ENCODE data around the gene CDH4. TPM values are rescaled to one million over a fixed set of nuclear protein-coding genes. Genes with fewer than 3 reads are reported as not detected.

Gene CDH4
- total and polyA plus RNA-seq, 2 of the 13 experiments (the other 11 are each of a cell fraction or from before 2014, with no cell fraction given): not detected

DNA sequence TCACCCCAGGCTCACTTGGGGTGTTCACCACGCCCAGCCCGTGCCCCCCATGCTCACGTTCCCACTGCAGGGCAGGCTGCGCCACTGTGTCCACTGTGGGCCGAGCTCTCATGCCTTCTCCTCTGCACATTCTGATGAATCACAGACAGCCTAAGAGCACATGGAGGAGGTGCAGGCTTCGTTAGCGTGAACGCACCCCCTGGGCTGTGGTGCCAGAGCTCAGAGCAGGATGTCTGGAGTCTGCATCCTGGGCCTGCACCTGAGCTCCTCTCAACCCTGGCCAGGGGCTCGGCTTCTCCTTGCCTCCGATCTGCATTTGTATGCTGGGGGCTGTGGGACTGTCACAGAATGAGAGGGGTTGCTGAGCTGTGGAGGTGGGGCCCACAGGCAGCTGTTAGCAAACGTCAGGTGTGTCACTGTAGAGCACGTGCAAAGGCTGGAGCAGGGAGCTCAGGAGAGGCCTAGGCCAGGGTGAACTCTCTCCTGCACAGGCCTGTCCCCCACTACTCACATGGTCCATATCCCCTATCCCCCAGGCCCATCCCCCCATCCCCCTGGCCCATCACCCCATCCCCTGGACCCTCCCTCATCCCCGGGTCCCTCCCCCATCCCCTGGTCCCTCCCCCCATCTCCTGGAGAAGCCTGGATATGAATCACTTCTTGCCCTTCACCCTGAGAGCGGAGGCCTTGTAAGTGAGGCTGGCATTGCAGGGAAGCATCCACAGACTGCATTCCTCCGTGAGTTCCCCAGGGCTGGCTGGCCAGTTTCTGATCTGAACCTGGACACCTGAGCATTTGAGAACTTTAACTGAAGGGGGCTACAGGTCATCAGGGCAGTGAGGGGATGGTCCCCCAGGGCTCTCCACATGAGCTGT is 504.1 kb downstream of the CDH4 start:
- intact Hi-C loops (cut with micrococcal nuclease; ENCODE audit: unreplicated experiment): no loop called here
- no TSS peak for BruUV-seq (replicated peaks)
- Histone ChIP-seq H3K4me1 (ENCODE audit: insufficient read depth, low read length) (no peaks in the 10 kb centered on the region), H3K36me3 (replicated peaks in 1 of 2; ENCODE audit: control insufficient read depth in 1 of 2, insufficient read depth in 2 of 2, low read length in 2 of 2) (no peaks in the 10 kb centered on the region), H3K79me2 (ENCODE audit: insufficient read depth, low read length) (no peaks in the 10 kb centered on the region), H2AFZ (ENCODE audit: low read length) (no peak overlapping the region), H3K9ac (ENCODE audit: insufficient read depth, low read depth, low read length) (no peak overlapping the region), H3K27me3 (ENCODE audit: control insufficient read depth in 1 of 2, insufficient read depth in 2 of 2, low read length in 2 of 2) (peaks cover 16 to 70% of the 10 kb centered on the region in 2 experiments), H3K27ac (ENCODE audit: extremely low read length, insufficient read depth, low read length) (no peak overlapping the region), H3K4me2 (ENCODE audit: low read depth, low read length) (no peak overlapping the region), H3K4me3 (replicated peaks in 1 of 3; ENCODE audit: insufficient read depth in 1 of 3, low read depth in 2 of 3, low read length in 3 of 3) (no peak overlapping the region), H3K9me3 (ENCODE audit: low read length) (peaks cover 6% of the 10 kb centered on the region; the same call in 1 of the 2 replicates), H4K20me1 (ENCODE audit: insufficient read depth, low read length) (no peaks in the 10 kb centered on the region)
- CTCF ChIA-PET (ENCODE audit: low intra/inter-chr PET ratio, low total read pairs): no interaction called here
- POLR2A ChIA-PET: no interaction called here
- DNase-seq (ENCODE audit: low spot score) (no peak), ATAC-seq (no peak; the same call in 2 of the 3 replicates), FAIRE-seq (no peak)
- WGBS (ENCODE audit: low lambda C conversion rate): 19% methylated on average over 13 of the region's 15 CpGs
- in situ Hi-C loops (cut with HindIII; ENCODE audit: extremely low pct_ligation_motif_present, low pct_unique_long_range_greater_than_20kb): no loop called here
- TF ChIP-seq ARNT2 (CRISPR knock-in tag; IDR thresholded peaks at IDR 0.05; ENCODE audit: low read depth) (no peak), ZNF558 (CRISPR knock-in tag; IDR thresholded peaks at IDR 0.05; ENCODE audit: borderline replicate concordance) (no peak), HOXA3 (CRISPR knock-in tag; IDR thresholded peaks at IDR 0.05) (no peak)
- TF ChIP-seq, protein P1, sequence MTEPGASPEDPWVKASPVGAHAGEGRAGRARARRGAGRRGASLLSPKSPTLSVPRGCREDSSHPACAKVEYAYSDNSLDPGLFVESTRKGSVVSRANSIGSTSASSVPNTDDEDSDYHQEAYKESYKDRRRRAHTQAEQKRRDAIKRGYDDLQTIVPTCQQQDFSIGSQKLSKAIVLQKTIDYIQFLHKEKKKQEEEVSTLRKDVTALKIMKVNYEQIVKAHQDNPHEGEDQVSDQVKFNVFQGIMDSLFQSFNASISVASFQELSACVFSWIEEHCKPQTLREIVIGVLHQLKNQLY (CRISPR knock-in tag; IDR thresholded peaks at IDR 0.05): no peak

DNA sequence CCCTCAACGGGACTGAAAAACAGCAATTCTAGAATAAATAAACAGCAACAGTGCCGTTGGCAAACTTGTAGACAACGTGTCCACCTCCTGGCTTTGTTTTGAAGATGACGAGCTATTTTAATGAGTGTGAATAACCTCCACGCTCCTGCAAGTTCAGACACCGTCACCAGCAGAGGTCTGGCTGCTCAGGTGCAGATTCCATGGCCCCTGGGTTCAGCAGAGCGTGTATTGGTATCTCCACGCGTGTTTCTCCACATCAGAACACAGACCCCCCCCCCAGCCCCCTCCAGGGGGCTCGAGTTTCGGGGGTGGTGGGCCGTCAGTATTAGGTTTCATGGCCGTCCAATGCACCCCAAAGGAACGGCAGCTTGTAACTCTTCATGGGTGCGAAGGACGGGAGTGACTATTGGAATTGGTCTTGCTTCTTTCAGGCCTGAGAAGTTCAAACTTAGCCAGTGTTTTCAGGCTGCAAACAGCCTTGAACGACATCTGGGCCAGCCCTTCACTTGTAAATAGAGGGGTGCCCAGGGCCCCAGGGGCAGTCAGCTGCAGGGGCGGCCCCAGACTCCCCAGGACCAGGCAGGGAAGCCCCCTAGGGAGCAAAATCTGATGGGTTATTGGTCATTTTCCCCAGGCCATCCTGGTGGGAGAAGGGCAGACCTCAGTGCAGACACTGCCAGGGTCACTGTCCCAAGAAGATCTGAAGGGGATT is 505.1 kb downstream of the CDH4 start:
- H3K9ac ChIP-seq (ENCODE audit: insufficient read depth, low read depth, low read length): no peak overlapping the region
- H3K9me3 ChIP-seq (ENCODE audit: low read length): no peaks in the 10 kb centered on the region
- H3K36me3 ChIP-seq (replicated peaks in 1 of 2; ENCODE audit: control insufficient read depth in 1 of 2, insufficient read depth in 2 of 2, low read length in 2 of 2): no peaks in the 10 kb centered on the region
- H2AFZ ChIP-seq (ENCODE audit: low read length): no peak overlapping the region
- in situ Hi-C loops (cut with HindIII; ENCODE audit: extremely low pct_ligation_motif_present, low pct_unique_long_range_greater_than_20kb) (no loop called here), intact Hi-C loops (cut with micrococcal nuclease; ENCODE audit: unreplicated experiment) (no loop called here)
- H3K4me3 ChIP-seq (replicated peaks in 1 of 3; ENCODE audit: insufficient read depth in 1 of 3, low read depth in 2 of 3, low read length in 3 of 3): no peak overlapping the region
- no peaks in the 10 kb centered on the region for H3K4me1 ChIP-seq (ENCODE audit: insufficient read depth, low read length)
- 9% methylated on average over 18 of the region's 18 CpGs for WGBS (ENCODE audit: low lambda C conversion rate)
- no peak overlapping the region for H3K27ac ChIP-seq (ENCODE audit: extremely low read length, insufficient read depth, low read length)
- H3K4me2 ChIP-seq (ENCODE audit: low read depth, low read length): no peak overlapping the region
- TF ChIP-seq MTF1 (CRISPR knock-in tag; IDR thresholded peaks at IDR 0.05): no peak
- TF ChIP-seq, protein P2, sequence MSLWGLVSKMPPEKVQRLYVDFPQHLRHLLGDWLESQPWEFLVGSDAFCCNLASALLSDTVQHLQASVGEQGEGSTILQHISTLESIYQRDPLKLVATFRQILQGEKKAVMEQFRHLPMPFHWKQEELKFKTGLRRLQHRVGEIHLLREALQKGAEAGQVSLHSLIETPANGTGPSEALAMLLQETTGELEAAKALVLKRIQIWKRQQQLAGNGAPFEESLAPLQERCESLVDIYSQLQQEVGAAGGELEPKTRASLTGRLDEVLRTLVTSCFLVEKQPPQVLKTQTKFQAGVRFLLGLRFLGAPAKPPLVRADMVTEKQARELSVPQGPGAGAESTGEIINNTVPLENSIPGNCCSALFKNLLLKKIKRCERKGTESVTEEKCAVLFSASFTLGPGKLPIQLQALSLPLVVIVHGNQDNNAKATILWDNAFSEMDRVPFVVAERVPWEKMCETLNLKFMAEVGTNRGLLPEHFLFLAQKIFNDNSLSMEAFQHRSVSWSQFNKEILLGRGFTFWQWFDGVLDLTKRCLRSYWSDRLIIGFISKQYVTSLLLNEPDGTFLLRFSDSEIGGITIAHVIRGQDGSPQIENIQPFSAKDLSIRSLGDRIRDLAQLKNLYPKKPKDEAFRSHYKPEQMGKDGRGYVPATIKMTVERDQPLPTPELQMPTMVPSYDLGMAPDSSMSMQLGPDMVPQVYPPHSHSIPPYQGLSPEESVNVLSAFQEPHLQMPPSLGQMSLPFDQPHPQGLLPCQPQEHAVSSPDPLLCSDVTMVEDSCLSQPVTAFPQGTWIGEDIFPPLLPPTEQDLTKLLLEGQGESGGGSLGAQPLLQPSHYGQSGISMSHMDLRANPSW (CRISPR knock-in tag; IDR thresholded peaks at IDR 0.05; ENCODE audit: borderline replicate concordance): no peak
- TF ChIP-seq ZNF260 (CRISPR knock-in tag; IDR thresholded peaks at IDR 0.05; ENCODE audit: borderline replicate concordance, low read depth): no peak
- TF ChIP-seq SP4 (CRISPR knock-in tag; IDR thresholded peaks at IDR 0.05): no peak
- no peak for TF ChIP-seq ZNF44 (CRISPR knock-in tag; IDR thresholded peaks at IDR 0.05)
- ATAC-seq: no peak
- ChIA-PET POLR2A (no interaction called here), CTCF (ENCODE audit: low intra/inter-chr PET ratio, low total read pairs) (no interaction called here)
- peaks cover 23 to 79% of the 10 kb centered on the region in 2 experiments for H3K27me3 ChIP-seq (ENCODE audit: control insufficient read depth in 1 of 2, insufficient read depth in 2 of 2, low read length in 2 of 2)
- BruUV-seq (replicated peaks): no TSS peak
- H3K79me2 ChIP-seq (ENCODE audit: insufficient read depth, low read length): no peaks in the 10 kb centered on the region
- no peak for DNase-seq (ENCODE audit: low spot score)
- no peak for FAIRE-seq
- H4K20me1 ChIP-seq (ENCODE audit: insufficient read depth, low read length): no peaks in the 10 kb centered on the region; the same call in 1 of the 2 replicates

Data from HepG2 (cell line).